Measurements from ENCODE around the gene TSC1. TPM values are rescaled to one million over a fixed set of nuclear protein-coding genes. Genes with fewer than 3 reads are reported as not detected.

The TSC1 gene
- total and polyA plus RNA-seq, 12 donors = 29.4 to 87.7 (median 43.9) TPM

GRCh38 chr9:132955768-132956167, 11.4 kb upstream of the TSC1 start:
- Histone ChIP-seq H3K27ac (no peak overlapping the region), H3K4me3 (no peak overlapping the region), H3K36me3 (replicated peaks in 1 of 2) (no peaks in the 10 kb centered on the region), H3K9me3 (replicated peaks in 1 of 3) (no peaks in the 10 kb centered on the region), H3K4me1 (replicated peaks in 1 of 2) (no peaks in the 10 kb centered on the region), H3K27me3 (no peaks in the 10 kb centered on the region)
- no peak for DNase-seq
- 57 to 67% (median 64%) methylated on average over 2 of the region's 2 CpGs for WGBS, 4 donors
- intact Hi-C loops (cut with DNase I) = no loop called here
- no peak for TF ChIP-seq POLR2A (IDR thresholded peaks at IDR 0.05)
- TF ChIP-seq CTCF (IDR thresholded peaks at IDR 0.05) = no peak

- no peaks in the 10 kb centered on the region for H3K36me3 ChIP-seq (replicated peaks in 1 of 2)
- no peaks in the 10 kb centered on the region for H3K27me3 ChIP-seq
- no peaks in the 10 kb centered on the region for H3K4me1 ChIP-seq (replicated peaks in 1 of 2)
- no peak overlapping the region for H3K27ac ChIP-seq
- intact Hi-C loops (cut with DNase I) = no loop called here
- 57 to 74% (median 72%) methylated on average over 2 of the region's 2 CpGs for WGBS, 4 donors
- TF ChIP-seq POLR2A (IDR thresholded peaks at IDR 0.05) (no peak), CTCF (IDR thresholded peaks at IDR 0.05) (no peak)
- no peaks in the 10 kb centered on the region for H3K9me3 ChIP-seq (replicated peaks in 1 of 3)
- H3K4me3 ChIP-seq = no peak overlapping the region
- no peak for DNase-seq
Measured at GRCh38 chr9:132955123-132955522, 10.7 kb upstream of the TSC1 start.

GRCh38 chr9:132949709-132950108, 5.3 kb upstream of the TSC1 start:
- no peaks in the 10 kb centered on the region for H3K27me3 ChIP-seq
- H3K4me3 ChIP-seq = no peak overlapping the region
- WGBS, 4 donors = 83 to 90% (median 84%) methylated on average over 4 of the region's 4 CpGs
- H3K9me3 ChIP-seq (replicated peaks in 1 of 3) = no peaks in the 10 kb centered on the region
- DNase-seq = no peak
- no peak for TF ChIP-seq CTCF (IDR thresholded peaks at IDR 0.05)
- no peak overlapping the region for H3K27ac ChIP-seq
- H3K4me1 ChIP-seq (replicated peaks in 1 of 2) = peaks cover 0 to 4% of the 10 kb centered on the region in 2 donors
- intact Hi-C loops (cut with DNase I) = no loop called here
- no peaks in the 10 kb centered on the region for H3K36me3 ChIP-seq (replicated peaks in 1 of 2)

GRCh38 chr9:132948482-132949050, 4.2 kb upstream of the TSC1 start:
- Histone ChIP-seq H3K4me1 (replicated peaks in 1 of 2) (peaks cover 2 to 7% of the 10 kb centered on the region in 2 donors), H3K4me3 (no peak overlapping the region), H3K36me3 (replicated peaks in 1 of 2) (no peaks in the 10 kb centered on the region), H3K9me3 (replicated peaks in 1 of 3) (no peaks in the 10 kb centered on the region), H3K27me3 (no peaks in the 10 kb centered on the region), H3K27ac (no peak overlapping the region)
- no peak for DNase-seq
- WGBS, 4 donors = 81 to 86% (median 83%) methylated on average over 18 of the region's 18 CpGs
- TF ChIP-seq CTCF (IDR thresholded peaks at IDR 0.05) (no peak), POLR2A (IDR thresholded peaks at IDR 0.05) (no peak)
- intact Hi-C loops (cut with DNase I) = no loop called here
